ENCODE measurements around the gene CD69.
"Not testable (repeated sequence)": the region's sequence is repeated elsewhere in the genome, so short reads cannot be mapped to it uniquely, and the experiment has no call there.

The CD69 gene

GRCh38 chr12:9749640-9750039, 11.1 kb downstream of the CD69 start:
- ATAC-seq (no peak), DNase-seq (no peak)

DNA sequence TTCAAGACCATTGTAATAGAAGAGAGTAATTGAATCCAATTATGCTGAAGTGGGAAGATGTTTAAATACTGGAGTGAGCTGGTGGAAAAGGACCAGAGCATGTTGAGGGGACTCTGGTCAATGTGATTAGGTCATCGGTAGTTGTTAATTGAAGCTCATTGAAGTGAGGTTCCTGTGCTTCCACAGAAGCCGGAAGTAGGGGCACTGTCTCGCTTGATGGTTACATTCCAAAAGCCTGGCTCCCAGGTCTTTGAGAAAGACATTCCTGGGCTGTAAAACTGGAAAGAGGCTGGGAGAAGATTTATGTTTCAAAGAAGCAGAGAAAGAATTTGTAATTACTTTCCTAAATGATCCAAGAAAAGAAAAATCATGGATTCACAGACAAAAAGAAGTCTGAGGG, 15.5 kb downstream of the CD69 start:
- DNase-seq (no peak), ATAC-seq (no peak)

GRCh38 chr12:9742661-9743060, 18.0 kb downstream of the CD69 start:
- no peak for ATAC-seq
- DNase-seq, result no peak

DNA sequence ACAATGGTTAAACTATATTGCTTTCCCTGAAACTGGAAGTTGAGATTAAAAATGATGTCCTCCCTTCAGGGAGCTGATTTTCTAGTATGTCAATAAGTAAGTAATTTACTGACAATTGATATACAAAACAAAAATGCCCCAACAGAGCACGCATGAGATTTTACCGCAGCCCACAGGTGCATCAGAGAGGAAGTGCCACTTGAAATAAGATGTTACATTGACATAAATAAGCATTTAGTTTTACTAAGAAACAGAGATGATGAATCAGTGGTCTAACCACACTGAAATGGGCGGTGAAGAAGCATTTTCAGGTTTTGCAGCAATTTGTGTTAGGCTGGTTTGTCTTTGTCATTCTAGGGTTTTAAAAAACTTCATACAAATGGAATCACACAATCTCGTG, 19.0 kb downstream of the CD69 start:
- ATAC-seq (peak; percentile 90), DNase-seq (peak; percentile 65)

DNA sequence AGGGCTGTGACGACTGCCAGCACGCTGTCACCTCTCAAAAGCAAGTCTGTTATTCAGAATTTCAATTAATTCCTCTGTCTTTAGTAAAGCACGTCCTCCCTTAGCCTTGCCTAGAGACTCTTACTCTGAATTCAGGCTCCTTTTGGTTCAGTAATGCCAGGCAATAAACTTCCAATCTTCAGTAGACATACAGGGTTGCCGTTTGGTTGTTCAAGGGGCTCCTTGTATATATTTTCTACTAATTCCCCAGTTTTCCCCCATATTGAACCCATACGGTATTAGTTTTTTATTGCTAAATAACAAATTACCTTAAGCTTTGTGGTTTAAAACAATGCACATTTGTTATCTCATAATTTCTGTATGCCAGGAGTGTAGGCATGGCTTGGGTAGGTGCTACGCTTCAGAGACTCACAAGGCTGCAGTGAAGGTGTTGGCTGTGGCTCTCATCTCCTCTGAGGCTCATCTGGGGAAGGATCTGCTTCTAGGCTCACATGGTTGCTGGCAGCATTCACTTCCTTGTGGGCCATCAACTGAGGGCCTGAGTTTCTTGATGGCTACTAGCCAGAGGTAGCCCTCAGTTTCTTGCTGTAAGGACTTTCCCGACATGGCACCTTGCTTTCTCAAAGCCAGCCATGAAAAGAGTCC, 20.5 kb downstream of the CD69 start:
- DNase-seq (no peak), ATAC-seq (peak; percentile 35)

DNA sequence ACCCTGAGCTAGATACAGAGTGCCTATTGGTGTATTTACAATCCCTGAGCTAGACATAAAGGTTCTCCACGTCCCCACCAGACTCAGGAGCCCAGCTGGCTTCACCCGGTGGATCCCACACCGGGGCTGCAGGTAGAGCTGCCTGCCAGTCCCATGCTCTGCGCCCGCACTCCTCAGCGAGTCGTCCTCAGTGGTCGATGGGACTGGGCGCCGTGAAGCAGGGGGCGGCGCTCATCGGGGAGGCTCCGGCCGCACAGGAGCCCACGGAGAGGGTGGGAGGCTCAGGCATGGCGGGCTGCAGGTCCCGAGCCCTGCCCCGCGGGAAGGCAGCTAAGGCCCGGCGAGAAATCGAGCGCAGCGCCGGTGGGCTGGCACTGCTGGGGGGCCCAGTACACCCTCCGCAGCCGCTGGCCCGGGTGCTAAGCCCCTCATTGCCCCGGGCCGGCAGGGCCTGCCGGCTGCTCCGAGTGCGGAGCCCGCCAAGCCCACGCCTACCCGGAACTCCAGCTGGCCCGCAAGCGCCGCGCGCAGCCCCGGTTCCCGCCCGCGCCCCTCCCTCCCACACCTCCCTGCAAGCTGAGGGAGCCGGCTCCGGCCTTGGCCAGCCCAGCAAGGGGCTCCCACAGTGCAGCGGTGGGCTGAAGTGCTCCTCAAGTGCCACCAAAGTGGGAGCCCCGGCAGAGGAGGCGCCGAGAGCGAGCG, 21.1 kb downstream of the CD69 start:
- not testable (repeated sequence) for DNase-seq, ATAC-seq

DNA sequence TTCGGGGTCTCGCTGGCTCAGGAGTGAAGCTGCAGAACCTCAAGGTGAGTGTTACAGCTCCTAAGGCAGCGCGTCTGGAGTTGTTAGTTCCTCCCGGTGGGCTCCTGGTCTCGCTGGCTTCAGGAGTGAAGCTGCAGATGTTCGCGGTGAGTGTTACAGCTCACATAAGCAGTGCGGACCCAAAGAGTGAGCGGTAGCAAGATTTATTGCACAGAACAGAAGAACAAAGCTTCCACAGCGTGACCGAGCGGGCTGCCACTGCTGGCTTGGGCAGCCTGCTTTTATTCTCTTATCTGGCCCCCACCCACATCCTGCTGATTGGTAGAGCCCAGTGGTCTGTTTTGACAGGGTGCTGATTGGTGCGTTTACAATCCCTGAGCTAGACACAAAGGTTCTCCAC, 21.8 kb downstream of the CD69 start:
- DNase-seq, ATAC-seq: not testable (repeated sequence)

- ATAC-seq, result no peak
- no peak for DNase-seq
These were observed 23.6 kb downstream of the CD69 start for GRCh38 chr12:9736936-9737705.

- DNase-seq (no peak), ATAC-seq (no peak)
These were observed 25.1 kb downstream of the CD69 start for GRCh38 chr12:9735601-9736000.

DNA sequence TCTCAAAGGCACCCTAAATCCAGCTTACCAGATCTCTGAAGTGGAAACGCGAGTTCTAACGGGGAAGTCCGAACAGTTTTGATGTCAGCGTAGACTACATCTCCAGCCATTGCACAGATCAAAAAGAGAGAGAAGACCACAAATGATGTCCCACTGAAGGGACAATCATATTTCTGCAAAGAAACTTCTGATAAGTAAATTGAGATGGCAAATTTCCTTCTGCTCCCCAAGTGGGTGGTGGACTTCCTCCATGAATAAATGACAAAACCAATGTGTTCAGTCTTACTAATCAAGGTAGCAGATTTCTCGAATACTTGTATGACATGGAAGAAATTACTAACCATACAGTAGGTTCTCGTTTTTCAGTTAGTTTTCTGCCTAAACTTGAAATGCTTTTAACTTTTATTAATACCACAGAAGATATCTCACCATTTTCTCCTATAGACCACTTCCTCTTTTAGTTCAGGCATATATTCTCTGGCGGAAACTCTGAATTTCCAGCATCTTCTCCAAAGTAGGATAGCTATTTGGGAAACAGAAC, 27.7 kb downstream of the CD69 start, which contains the start of gene CLECL1:
Gene CLECL1 (minus strand): TSS at position 177 of the 541 bp plus-strand sequence.
- ATAC-seq (peak; percentile 81), DNase-seq (no peak)

GRCh38 chr12:9731797-9732196, 28.9 kb downstream of the CD69 start:
- DNase-seq (no peak), ATAC-seq (no peak)

GRCh38 chr12:9731393-9731792, 29.3 kb downstream of the CD69 start:
- no peak for ATAC-seq
- no peak for DNase-seq

GRCh38 chr12:9730591-9730990, 30.1 kb downstream of the CD69 start:
- ATAC-seq (no peak), DNase-seq (no peak)

DNA sequence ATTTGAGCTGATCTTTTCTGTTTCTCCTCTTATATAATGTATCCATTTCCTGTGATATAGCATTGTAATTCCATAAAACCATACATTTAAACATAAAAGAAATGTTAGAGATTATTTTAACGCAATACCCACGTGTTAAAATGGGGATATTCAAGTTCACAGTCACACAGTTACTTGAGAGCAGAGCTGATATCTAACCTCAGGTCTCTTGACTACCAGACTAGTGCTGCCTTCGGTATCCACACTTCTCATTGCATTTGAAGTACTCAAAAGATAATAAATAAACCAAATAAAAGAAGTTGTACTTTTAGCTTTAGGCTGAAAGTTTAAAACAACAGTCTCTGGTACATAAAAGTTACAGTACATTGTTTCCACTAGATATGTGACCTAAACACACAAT, 30.7 kb downstream of the CD69 start:
- ATAC-seq, result no peak

DNA sequence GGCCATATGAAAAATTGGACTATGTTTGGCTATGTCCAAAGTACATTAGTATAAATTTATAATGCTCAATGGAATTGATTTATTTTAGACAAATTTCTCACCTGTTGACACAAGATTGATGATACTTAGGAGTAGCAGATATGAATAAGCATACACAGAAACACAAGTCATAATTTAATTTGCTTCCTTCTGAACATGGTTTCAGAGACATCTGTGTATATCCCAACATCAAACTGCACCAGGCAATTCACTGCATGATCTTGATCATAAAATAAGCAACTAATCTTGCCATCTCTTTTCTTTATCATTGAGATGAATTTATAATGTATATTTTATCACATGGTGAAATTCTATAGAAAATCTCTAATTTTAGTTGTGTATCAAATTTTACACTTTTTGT, 31.6 kb downstream of the CD69 start:
- DNase-seq, result no peak

More for the DNA sequence above, 30.7 kb downstream of the CD69 start:
- no peak for DNase-seq

GRCh38 chr12:9727813-9728212, 32.9 kb downstream of the CD69 start:
- ATAC-seq, result no peak
- DNase-seq, result no peak

More for the DNA sequence above, 31.6 kb downstream of the CD69 start:
- no peak for ATAC-seq

GRCh38 chr12:9725213-9725870, 35.4 kb downstream of the CD69 start:
- DNase-seq (no peak), ATAC-seq (no peak)

DNA sequence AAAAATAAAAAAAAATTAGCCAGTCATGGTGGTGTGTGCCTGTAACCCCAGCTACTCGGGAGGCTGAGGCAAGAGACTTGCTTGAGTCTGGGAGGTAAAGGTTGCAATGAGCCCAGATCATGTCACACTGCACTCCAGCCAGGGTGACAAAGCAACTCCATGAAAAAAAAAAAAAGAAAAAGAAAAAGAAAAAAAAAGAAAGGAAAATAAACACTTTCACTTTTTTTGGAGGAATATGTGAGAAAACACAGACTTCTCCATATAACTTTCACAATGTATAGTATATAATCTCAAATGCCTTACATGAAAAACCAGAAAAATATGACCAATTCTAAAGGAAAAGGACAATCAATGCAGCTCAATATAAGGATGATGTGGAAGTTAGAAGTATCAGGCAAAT, 36.7 kb downstream of the CD69 start:
- ATAC-seq (no peak), DNase-seq (no peak)

- ATAC-seq (peak; percentile 75), DNase-seq (no peak)
These were observed 39.2 kb downstream of the CD69 start for GRCh38 chr12:9721394-9722092.

DNA sequence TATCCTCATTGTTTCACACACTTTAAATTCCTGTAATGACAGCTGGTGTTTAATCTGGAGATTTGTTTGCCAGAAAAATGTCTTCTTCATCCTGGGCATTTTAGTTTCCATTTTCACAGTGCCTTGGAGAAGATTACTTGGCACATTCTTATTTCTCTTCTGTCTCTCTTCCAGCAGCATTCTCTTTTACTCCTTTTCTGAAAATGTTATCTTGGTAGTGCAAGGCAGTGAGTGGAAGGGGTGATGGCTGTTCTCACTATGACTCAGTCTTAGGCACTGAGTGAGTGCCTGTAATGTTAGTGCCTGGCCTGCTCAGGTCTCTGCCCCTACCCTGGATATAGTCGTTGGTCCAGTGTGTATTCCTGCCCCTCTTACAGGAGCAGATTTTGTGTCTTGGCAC, 40.9 kb downstream of the CD69 start:
- DNase-seq (no peak), ATAC-seq (peak; percentile 84)

- DNase-seq, result no peak
- ATAC-seq, result no peak
These were observed 41.7 kb downstream of the CD69 start for GRCh38 chr12:9718968-9719367.

Data from stimulated activated naive CD8-positive, alpha-beta T cell treated with anti-CD3 and anti-CD28 coated beads, Interleukin-15, Interleukin-2, amounts not matched to agents 100 U/mL and 50 U/mL, for 24 hours (primary cell).